Measurements from ENCODE around the gene CNOT11.

The CNOT11 gene

GRCh38 chr2:101262142-101262541, 9.5 kb downstream of the CNOT11 start:
- TF ChIP-seq, protein P1, sequence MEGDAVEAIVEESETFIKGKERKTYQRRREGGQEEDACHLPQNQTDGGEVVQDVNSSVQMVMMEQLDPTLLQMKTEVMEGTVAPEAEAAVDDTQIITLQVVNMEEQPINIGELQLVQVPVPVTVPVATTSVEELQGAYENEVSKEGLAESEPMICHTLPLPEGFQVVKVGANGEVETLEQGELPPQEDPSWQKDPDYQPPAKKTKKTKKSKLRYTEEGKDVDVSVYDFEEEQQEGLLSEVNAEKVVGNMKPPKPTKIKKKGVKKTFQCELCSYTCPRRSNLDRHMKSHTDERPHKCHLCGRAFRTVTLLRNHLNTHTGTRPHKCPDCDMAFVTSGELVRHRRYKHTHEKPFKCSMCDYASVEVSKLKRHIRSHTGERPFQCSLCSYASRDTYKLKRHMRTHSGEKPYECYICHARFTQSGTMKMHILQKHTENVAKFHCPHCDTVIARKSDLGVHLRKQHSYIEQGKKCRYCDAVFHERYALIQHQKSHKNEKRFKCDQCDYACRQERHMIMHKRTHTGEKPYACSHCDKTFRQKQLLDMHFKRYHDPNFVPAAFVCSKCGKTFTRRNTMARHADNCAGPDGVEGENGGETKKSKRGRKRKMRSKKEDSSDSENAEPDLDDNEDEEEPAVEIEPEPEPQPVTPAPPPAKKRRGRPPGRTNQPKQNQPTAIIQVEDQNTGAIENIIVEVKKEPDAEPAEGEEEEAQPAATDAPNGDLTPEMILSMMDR (IDR thresholded peaks at IDR 0.05; ENCODE audit: borderline replicate concordance, insufficient read depth, low read depth, low read length): no peak
- H3K4me3 ChIP-seq (ENCODE audit: low read depth, low read length): no peak overlapping the region

- TF ChIP-seq, protein P1 (IDR thresholded peaks at IDR 0.05; ENCODE audit: borderline replicate concordance, insufficient read depth, low read depth, low read length): no peak
Observed at GRCh38 chr2:101263377-101263800, 10.7 kb downstream of the CNOT11 start.

DNA sequence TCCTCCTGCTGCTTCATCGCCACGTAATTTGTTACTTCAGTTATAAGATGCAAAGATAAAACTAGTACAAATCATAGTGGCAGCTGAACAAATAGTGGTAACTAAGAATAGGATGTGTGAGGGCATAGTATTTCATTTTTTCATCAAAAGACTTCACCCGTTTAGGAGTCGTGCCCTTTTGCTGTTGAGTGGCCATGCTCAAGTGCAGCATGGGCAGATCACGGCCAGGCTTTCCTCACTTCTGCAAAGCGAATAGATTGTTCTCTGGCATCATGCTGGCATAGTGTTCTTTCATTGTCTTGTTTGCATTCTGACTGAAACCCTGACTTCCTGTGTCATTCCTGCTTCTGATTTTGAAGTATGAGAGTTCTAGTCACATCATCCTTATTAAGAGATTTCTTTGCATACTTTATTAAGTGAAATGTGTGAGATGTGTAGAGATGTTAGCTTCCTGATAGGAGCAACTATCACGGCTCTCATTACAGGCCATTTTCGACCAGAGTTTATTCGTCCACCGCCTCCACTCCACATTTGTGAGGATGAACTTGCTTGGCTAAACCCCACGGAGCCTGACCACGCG, 11.8 kb downstream of the CNOT11 start:
- no peak overlapping the region for H3K4me3 ChIP-seq (ENCODE audit: low read depth, low read length)
- TF ChIP-seq, protein P1 (IDR thresholded peaks at IDR 0.05; ENCODE audit: borderline replicate concordance, insufficient read depth, low read depth, low read length): no peak

More at GRCh38 chr2:101263377-101263800, 10.7 kb downstream of the CNOT11 start:
- no peak overlapping the region for H3K4me3 ChIP-seq (ENCODE audit: low read depth, low read length)

GRCh38 chr2:101265893-101266499, 13.3 kb downstream of the CNOT11 start:
- TF ChIP-seq, protein P1 (IDR thresholded peaks at IDR 0.05; ENCODE audit: borderline replicate concordance, insufficient read depth, low read depth, low read length): no peak

GRCh38 chr2:101267671-101268656, 15.3 kb downstream of the CNOT11 start:
- no peak overlapping the region for H3K4me3 ChIP-seq (ENCODE audit: low read depth, low read length)
- TF ChIP-seq, protein P1 (IDR thresholded peaks at IDR 0.05; ENCODE audit: borderline replicate concordance, insufficient read depth, low read depth, low read length): no peak

More at GRCh38 chr2:101265893-101266499, 13.3 kb downstream of the CNOT11 start:
- H3K4me3 ChIP-seq (ENCODE audit: low read depth, low read length): no peak overlapping the region

DNA sequence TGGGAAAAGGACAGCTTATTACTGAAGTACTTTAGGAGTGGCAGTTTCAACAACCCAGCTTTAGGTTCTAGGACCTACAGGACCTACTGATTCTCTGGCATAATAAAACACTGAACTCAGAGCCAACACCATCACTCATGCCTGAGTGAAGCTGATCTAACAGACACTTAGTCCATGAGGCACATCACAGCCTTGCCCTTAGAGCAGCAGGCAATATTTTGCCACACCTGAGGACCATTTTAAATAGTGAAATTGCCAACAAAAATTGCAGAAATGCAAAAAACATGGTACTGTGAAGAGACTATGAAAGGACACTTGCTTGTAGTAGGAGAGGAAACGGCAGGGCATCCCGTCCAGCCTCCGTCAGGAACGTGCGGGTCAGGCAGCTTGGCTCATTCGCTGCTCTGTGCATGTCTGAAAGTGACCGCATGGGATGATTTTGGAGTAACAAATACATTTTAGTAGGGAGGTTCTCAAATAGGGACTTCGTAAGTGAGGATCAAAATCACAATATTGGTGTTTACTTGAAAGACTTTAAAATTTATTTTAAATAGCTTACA, 18.1 kb downstream of the CNOT11 start:
- H3K4me3 ChIP-seq (ENCODE audit: low read depth, low read length): no peak overlapping the region
- TF ChIP-seq, protein P1 (IDR thresholded peaks at IDR 0.05; ENCODE audit: borderline replicate concordance, insufficient read depth, low read depth, low read length): no peak
